K562 (cell line): Measurements from ENCODE around the gene AMH. TPM values are rescaled to one million over a fixed set of nuclear protein-coding genes. Genes with fewer than 3 reads are reported as not detected.

Experiments
- ATAC-seq: fragments of 200-7000 bp; cut with Tn5 transposase; 3 replicates; pipeline ENCODE4 v1.9.1; 2020; ENCODE audit warnings: moderate library complexity
- BruUV-seq: library from RNA; stranded (reverse); fragments of 400-500 nt; replicated peaks from 2 replicates; lab custom pipeline; 2021; lab: Mats Ljungman, UMichigan
- CTCF ChIA-PET: fragments of 300-600 bp; formaldehyde crosslinking; extraction: SDS; loops from one replicate; lab custom pipeline; 2021; ENCODE audit warnings: low intra/inter-chr PET ratio; lab: Yijun Ruan, JAX
- POLR2A ChIA-PET: fragments of 300-600, 350-650 bp; sonication (Branson Sonifier 250); formaldehyde crosslinking; extraction: SDS; loops from one replicate; lab custom pipeline; 2021; ENCODE audit warnings: antibody characterized with exemption, inconsistent platforms; lab: Yijun Ruan, JAX
- DNase-seq, 4 experiments: peaks; one replicate each; pipeline versions ENCODE4 v3.0.0 to v3.0.0-alpha.2; 2011 to 2018; ENCODE audit warnings: low spot score in 3 of 4, mixed read lengths in 3 of 4; ENCODE audit errors: extremely low read depth in 1 of 4
- FAIRE-seq: peaks from 2 replicates; lab custom pipeline; 2011; peaks lifted over from hg19 to GRCh38; lab: Jason Lieb, UNC
- H2AFZ ChIP-seq: 2 replicates; pipeline ENCODE4 v1.6.0; 2011; ENCODE audit warnings: low read depth, low read length, control low read depth, inconsistent platforms
- H3K27ac ChIP-seq: fragments of 200-600 bp; 3 replicates; pipeline ENCODE4 v1.8.0; 2011; ENCODE audit warnings: low read depth, mild to moderate bottlenecking, control low read depth, inconsistent platforms, low read length, moderate library complexity, mixed read lengths; ENCODE audit errors: extremely low read depth
- H3K27me3 ChIP-seq, 2 experiments: fragments of 300-600 bp in 1 of 2; 2 replicates in 1 of 2; 3 replicates in 1 of 2; pipeline versions ENCODE4 v1.6.0 to v1.8.0; 2011; ENCODE audit warnings: inconsistent platforms in 2 of 2, low read length in 2 of 2, mild to moderate bottlenecking in 1 of 2, mixed read lengths in 1 of 2, moderate library complexity in 1 of 2; ENCODE audit not compliant: control insufficient read depth in 2 of 2, insufficient read depth in 2 of 2
- H3K36me3 ChIP-seq: fragments of 300-600 bp; 3 replicates; pipeline ENCODE4 v1.8.0; 2011; ENCODE audit warnings: mild to moderate bottlenecking, low read length, inconsistent platforms; ENCODE audit not compliant: control insufficient read depth, insufficient read depth
- H3K4me1 ChIP-seq, 2 experiments: fragments of 200-600 bp in 1 of 2; replicated peaks in 1 of 2; 2 replicates in 1 of 2; 3 replicates in 1 of 2; pipeline versions ENCODE4 v1.5.1 to v1.8.0; 2011; ENCODE audit warnings: inconsistent platforms in 2 of 2, low read length in 2 of 2, mild to moderate bottlenecking in 1 of 2, mixed read lengths in 1 of 2, moderate library complexity in 1 of 2; ENCODE audit not compliant: control insufficient read depth in 2 of 2, insufficient read depth in 2 of 2
- H3K4me2 ChIP-seq: 2 replicates; pipeline ENCODE4 v1.6.1; 2011; ENCODE audit warnings: low read length, control low read depth, inconsistent platforms, mixed read lengths; ENCODE audit not compliant: insufficient read depth
- H3K4me3 ChIP-seq: fragments of 200-600 bp; sonication (generic), shearing (Covaris generic); 2 replicates; pipeline ENCODE4 v1.5.1; 2016; ENCODE audit warnings: control low read depth, inconsistent platforms
- H3K79me2 ChIP-seq: fragments of 200-600 bp; 3 replicates; pipeline ENCODE4 v1.8.0; 2011; ENCODE audit warnings: low read length, inconsistent platforms; ENCODE audit not compliant: control insufficient read depth, insufficient read depth
- H3K9ac ChIP-seq, 2 experiments: 2 replicates each; pipeline versions ENCODE4 v1.6.0 to v1.6.1; 2011; ENCODE audit warnings: low read depth in 2 of 2, low read length in 2 of 2, control low read depth in 1 of 2, inconsistent platforms in 1 of 2, mild to moderate bottlenecking in 1 of 2, mixed read lengths in 1 of 2; ENCODE audit not compliant: insufficient read depth in 1 of 2
- H3K9me1 ChIP-seq: one replicate; pipeline ENCODE4 v1.6.0; 2011; ENCODE audit warnings: inconsistent platforms, mild to moderate bottlenecking, low read length, moderate library complexity; ENCODE audit not compliant: control insufficient read depth, insufficient read depth
- H3K9me3 ChIP-seq: replicated peaks from 2 replicates; pipeline ENCODE4 v1.5.1; 2011; ENCODE audit warnings: low read depth, low read length, inconsistent platforms; ENCODE audit not compliant: control insufficient read depth, insufficient read depth
- H4K20me1 ChIP-seq: replicated peaks from 2 replicates; pipeline ENCODE4 v1.6.1; 2011; ENCODE audit warnings: low read length, inconsistent platforms, mixed read lengths; ENCODE audit not compliant: control insufficient read depth, insufficient read depth
- BCLAF1 ChIP-seq, 2 experiments: fragments of 450-650 bp in 1 of 2; IDR thresholded peaks; 2 replicates each; pipeline ENCODE4 v1.6.1; 2011 to 2017; ENCODE audit warnings: low read depth in 2 of 2, antibody characterized with exemption in 1 of 2, borderline replicate concordance in 1 of 2, low read length in 1 of 2, mild to moderate bottlenecking in 1 of 2, mixed read lengths in 1 of 2; ENCODE audit not compliant: control insufficient read depth in 1 of 2
- BRD9 ChIP-seq: fragments of 450-650 bp; IDR thresholded peaks from 2 replicates; pipeline ENCODE4 v1.6.1; 2018; ENCODE audit warnings: low read depth; ENCODE audit not compliant: partially characterized antibody
- CCNT2 ChIP-seq: IDR thresholded peaks from 2 replicates; pipeline ENCODE4 v1.6.1; 2011; ENCODE audit warnings: borderline replicate concordance, low read depth, mild to moderate bottlenecking, moderate library complexity, mixed read lengths, low read length; ENCODE audit not compliant: insufficient read length; ENCODE audit errors: extremely low read depth
- CREBBP ChIP-seq: IDR thresholded peaks from one replicate; pipeline ENCODE4 v1.6.1; 2012; ENCODE audit warnings: low read depth, mild to moderate bottlenecking, control low read depth, inconsistent platforms, low read length
- ETV6 ChIP-seq, 3 experiments: fragments of 150-350 bp in 1 of 3; sonication (generic) in 1 of 3; formaldehyde crosslinking in 1 of 3; IDR thresholded peaks; 2 replicates each; pipeline versions ENCODE4 v1.6.1 to v1.8.0; 2014 to 2022; ENCODE audit warnings: borderline replicate concordance in 2 of 3, low read depth in 2 of 3, antibody characterized with exemption in 1 of 3, low read length in 1 of 3, mild to moderate bottlenecking in 1 of 3, missing genetic modification reagents in 1 of 3
- KAT7 ChIP-seq: sonication (generic); formaldehyde crosslinking; IDR thresholded peaks from 2 replicates; pipeline ENCODE4 v1.8.0; 2022; ENCODE audit warnings: missing genetic modification reagents, mild to moderate bottlenecking, borderline replicate concordance
- MTF1 ChIP-seq: fragments of 250-450 bp; sonication (Bioruptor Pico); IDR thresholded peaks from 2 replicates; pipeline ENCODE4 v1.9.0; 2021; ENCODE audit warnings: moderate library complexity, mild to moderate bottlenecking, inconsistent platforms, borderline replicate concordance
- NFIC ChIP-seq: fragments of 450-650 bp; IDR thresholded peaks from 2 replicates; pipeline ENCODE4 v1.6.1; 2017; ENCODE audit warnings: mild to moderate bottlenecking, inconsistent platforms
- NR4A1 ChIP-seq, 2 experiments: fragments of 250-450 bp in 1 of 2; fragments of 450-650 bp in 1 of 2; sonication (Bioruptor Pico) in 1 of 2; IDR thresholded peaks; 2 replicates each; pipeline versions ENCODE4 v1.4.0 to v1.6.1; 2016 to 2020; ENCODE audit warnings: mild to moderate bottlenecking in 2 of 2, missing compliant biosample characterization in 1 of 2, missing genetic modification characterization in 1 of 2, moderate library complexity in 1 of 2
- PTTG1 ChIP-seq: fragments of 450-650 bp; IDR thresholded peaks from 2 replicates; pipeline ENCODE4 v1.6.1; 2016; ENCODE audit warnings: low read depth, mild to moderate bottlenecking, missing genetic modification characterization, missing compliant biosample characterization
- SMARCA5 ChIP-seq: fragments of 450-650 bp; IDR thresholded peaks from 2 replicates; pipeline ENCODE4 v1.6.1; 2016
- ZC3H8 ChIP-seq: fragments of 450-650 bp; IDR thresholded peaks from 2 replicates; pipeline ENCODE4 v1.6.1; 2017
- ZNF583 ChIP-seq: fragments of 250-450 bp; sonication (Bioruptor Pico); IDR thresholded peaks from 2 replicates; pipeline ENCODE4 v1.4.0; 2020
- WGBS: fragments of 100-300 bp; shearing (Covaris generic); methylation state at CpG from one replicate; pipeline ENCODE4 v1.1.6; 2016; ENCODE audit warnings: low coverage, mixed read lengths; ENCODE audit not compliant: insufficient coverage; ENCODE audit errors: missing lambda C conversion rate; 5-methylcytosine and 5-hydroxymethylcytosine counted together
- in situ Hi-C: fragments of 300-500 bp; cut with MboI; formaldehyde crosslinking; loops from 4 replicates; pipeline ENCODE4 v1.15.0; 2018; ENCODE audit warnings: inconsistent platforms, mixed read lengths
- intact Hi-C: fragments of 100-400 bp; cut with micrococcal nuclease; formaldehyde crosslinking; loops from 2 replicates; pipeline ENCODE4 v1.14.2; 2022
- polyA plus RNA-seq, 8 experiments: library from polyadenylated mRNA; depleted of rRNA in 4 of 8; stranded (reverse) in 5 of 8; unstranded in 3 of 8; fragments of >200 nt; fragmentation: Nextera tagmentation in 2 of 8; fragmentation: Illumina TruSeq in 1 of 8; extraction: Ambion mirVana in 2 of 8; extraction: Trizol in 1 of 8; gene quantifications; 2 replicates each; pipeline versions ENCODE4 v1.2.1 to v1.2.3, GENCODE V29; 2011 to 2014; ENCODE audit warnings: inconsistent platforms in 1 of 8, missing spikeins in 1 of 8
- total RNA-seq, 7 experiments: library from RNA; depleted of rRNA in 6 of 7; stranded (reverse); fragments of >200 nt in 6 of 7; fragmentation: Illumina TruSeq in 2 of 7; extraction: Trizol in 2 of 7; gene quantifications; 2 replicates each; pipeline versions ENCODE4 v1.2.1 to v1.2.3, GENCODE V29; 2011 to 2021; ENCODE audit warnings: low replicate concordance in 1 of 7
- TF ChIP-seq, protein P1 (sequence below): IDR thresholded peaks from 2 replicates; pipeline ENCODE4 v1.6.1; 2011; ENCODE audit not compliant: insufficient read length; ENCODE audit errors: extremely low read depth
- TF ChIP-seq, protein P2 (sequence below): sonication (generic); formaldehyde crosslinking; IDR thresholded peaks from 2 replicates; pipeline ENCODE4 v1.8.1; 2022; ENCODE audit warnings: missing genetic modification reagents

AMH gene
- total and polyA plus RNA-seq, 9 of the 15 experiments (the other 6 are each of a cell fraction or from before 2014, with no cell fraction given): 0.29 to 27.4 (median 2.6) TPM; not detected in 2

GRCh38 chr19:2271234-2272103 lies 22.3 kb downstream of the AMH start:
- peaks cover 34% of the 10 kb centered on the region for H3K36me3 ChIP-seq
- ATAC-seq: no peak
- in situ Hi-C loops: loop anchor here (5.0 kb wide), 1 partner anchor 34 kb away; the partner anchor contains the start of genes PLEKHJ1 and SF3A2
- TF ChIP-seq BCLAF1 (IDR thresholded peaks at IDR 0.05; ENCODE audit: borderline replicate concordance in 1 of 2, control insufficient read depth in 1 of 2, low read depth in 2 of 2, low read length in 1 of 2) (no peak), KAT7 (CRISPR knock-in tag) (0 out of 2 replicates have a peak, but pooled peaks have one; percentile 3), NFIC (no peak), BRD9 (no peak), ZC3H8 (no peak), MTF1 (no peak), CREBBP (no peak), CCNT2 (peak; percentile 57), ZNF583 (no peak), PTTG1 (no peak), ETV6 (IDR thresholded peaks at IDR 0.05; ENCODE audit: borderline replicate concordance in 1 of 2, low read depth in 2 of 2, low read length in 1 of 2) (no peak), ETV6 (CRISPR knock-in tag; IDR thresholded peaks at IDR 0.05; ENCODE audit: borderline replicate concordance) (no peak), SMARCA5 (no peak), NR4A1 (CRISPR knock-in tag; IDR thresholded peaks at IDR 0.05) (no peak), NR4A1 (tag; IDR thresholded peaks at IDR 0.05) (no peak)
- TF ChIP-seq, protein P1, sequence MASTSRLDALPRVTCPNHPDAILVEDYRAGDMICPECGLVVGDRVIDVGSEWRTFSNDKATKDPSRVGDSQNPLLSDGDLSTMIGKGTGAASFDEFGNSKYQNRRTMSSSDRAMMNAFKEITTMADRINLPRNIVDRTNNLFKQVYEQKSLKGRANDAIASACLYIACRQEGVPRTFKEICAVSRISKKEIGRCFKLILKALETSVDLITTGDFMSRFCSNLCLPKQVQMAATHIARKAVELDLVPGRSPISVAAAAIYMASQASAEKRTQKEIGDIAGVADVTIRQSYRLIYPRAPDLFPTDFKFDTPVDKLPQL: no peak
- TF ChIP-seq, protein P2, sequence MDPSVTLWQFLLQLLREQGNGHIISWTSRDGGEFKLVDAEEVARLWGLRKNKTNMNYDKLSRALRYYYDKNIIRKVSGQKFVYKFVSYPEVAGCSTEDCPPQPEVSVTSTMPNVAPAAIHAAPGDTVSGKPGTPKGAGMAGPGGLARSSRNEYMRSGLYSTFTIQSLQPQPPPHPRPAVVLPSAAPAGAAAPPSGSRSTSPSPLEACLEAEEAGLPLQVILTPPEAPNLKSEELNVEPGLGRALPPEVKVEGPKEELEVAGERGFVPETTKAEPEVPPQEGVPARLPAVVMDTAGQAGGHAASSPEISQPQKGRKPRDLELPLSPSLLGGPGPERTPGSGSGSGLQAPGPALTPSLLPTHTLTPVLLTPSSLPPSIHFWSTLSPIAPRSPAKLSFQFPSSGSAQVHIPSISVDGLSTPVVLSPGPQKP: no peak

More at GRCh38 chr19:2271234-2272103, 22.3 kb downstream of the AMH start:
- intact Hi-C loops: no loop called here
- Histone ChIP-seq H3K9me3 (no peaks in the 10 kb centered on the region), H3K79me2 (peaks cover 69% of the 10 kb centered on the region), H2AFZ (no peak overlapping the region), H3K27ac (peak overlapping the region; percentile 94), H3K27me3 (no peaks in the 10 kb centered on the region), H4K20me1 (peaks cover 47% of the 10 kb centered on the region), H3K4me1 (peaks cover 19 to 80% of the 10 kb centered on the region in 2 experiments), H3K4me2 (peak overlapping the region; percentile 89), H3K9me1 (peaks cover 5% of the 10 kb centered on the region), H3K4me3 (peak overlapping the region; percentile 91), H3K9ac (peak overlapping the region; percentile 92 to 98)
- FAIRE-seq (no peak), DNase-seq (peak in 1 of 4 experiments; percentile 55)
- CTCF ChIA-PET: no interaction called here
- POLR2A ChIA-PET: interaction anchor here (0.5 to 7.0 kb wide), 13 partner anchors 8 to 1001 kb away, joined by 3 to 86 read pairs (median 5); partner anchors contain the start of gene AP3D1
- TSS peak; percentile 29 for BruUV-seq
- 3% methylated on average over 38 of the region's 43 CpGs for WGBS
